Muscle layer of colon (tissue), 2 donors: Measurements from ENCODE around the gene COBL.

Experiments
- H3K27ac ChIP-seq: one replicate; pipeline ENCODE4 v1.7.0; 2013; ENCODE audit warnings: low read depth, mild to moderate bottlenecking, low read length, moderate library complexity
- H3K27me3 ChIP-seq, 2 donors: one replicate each; pipeline ENCODE4 v1.7.0; 2013; ENCODE audit warnings: low read length in 2 of 2, mild to moderate bottlenecking in 2 of 2; ENCODE audit not compliant: insufficient read depth in 2 of 2, control insufficient read depth in 1 of 2
- H3K36me3 ChIP-seq: one replicate; pipeline ENCODE4 v1.7.0; 2013; ENCODE audit warnings: mild to moderate bottlenecking, low read length; ENCODE audit not compliant: insufficient read depth
- H3K4me1 ChIP-seq: one replicate; pipeline ENCODE4 v1.7.0; 2013; ENCODE audit warnings: mild to moderate bottlenecking, low read length; ENCODE audit not compliant: insufficient read depth
- H3K4me3 ChIP-seq, 2 donors: one replicate each; pipeline ENCODE4 v1.7.0; 2013; ENCODE audit warnings: low read length in 2 of 2, low read depth in 1 of 2, mild to moderate bottlenecking in 1 of 2, moderate library complexity in 1 of 2
- H3K9ac ChIP-seq: one replicate; pipeline ENCODE4 v1.7.0; 2013; ENCODE audit warnings: low read length
- H3K9me3 ChIP-seq: one replicate; pipeline ENCODE4 v1.7.0; 2013; ENCODE audit warnings: mild to moderate bottlenecking, low read length
- donor health status: abdominal sarcoma.
- donor health status: Adenocarcinoma of cecum.

The COBL gene

DNA sequence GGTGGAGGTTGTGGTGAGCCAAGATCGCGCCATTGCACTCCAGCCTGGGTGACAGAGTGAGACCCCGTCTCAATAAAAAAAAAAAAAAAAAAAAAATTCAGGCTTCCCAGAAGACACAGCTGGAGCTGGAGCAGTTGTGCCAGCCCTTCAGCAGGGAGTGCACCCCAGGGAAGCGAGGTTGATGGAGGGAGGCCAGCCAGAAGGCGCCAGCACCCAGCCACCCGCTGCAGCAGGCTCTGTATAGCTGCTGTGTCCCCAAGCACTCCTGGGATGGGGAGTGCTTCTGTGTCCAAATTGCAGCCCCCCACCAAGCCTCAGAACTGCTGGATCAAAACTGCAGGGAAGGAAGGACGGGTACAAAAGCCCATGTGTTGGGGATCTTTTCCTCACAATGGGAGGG is 47.8 kb downstream of the COBL start:
- Histone ChIP-seq H3K27me3 (no peaks in the 10 kb centered on the region), H3K36me3 (no peaks in the 10 kb centered on the region), H3K9me3 (no peaks in the 10 kb centered on the region), H3K4me1 (no peaks in the 10 kb centered on the region), H3K4me3 (no peak overlapping the region), H3K27ac (no peak overlapping the region), H3K9ac (no peak overlapping the region)

GRCh38 chr7:51267169-51267568 is 49.4 kb downstream of the COBL start:
- no peaks in the 10 kb centered on the region for H3K9me3 ChIP-seq
- H3K9ac ChIP-seq: no peak overlapping the region
- H3K4me1 ChIP-seq: no peaks in the 10 kb centered on the region
- H3K4me3 ChIP-seq: no peak overlapping the region
- no peaks in the 10 kb centered on the region for H3K36me3 ChIP-seq
- no peak overlapping the region for H3K27ac ChIP-seq
- no peaks in the 10 kb centered on the region for H3K27me3 ChIP-seq

DNA sequence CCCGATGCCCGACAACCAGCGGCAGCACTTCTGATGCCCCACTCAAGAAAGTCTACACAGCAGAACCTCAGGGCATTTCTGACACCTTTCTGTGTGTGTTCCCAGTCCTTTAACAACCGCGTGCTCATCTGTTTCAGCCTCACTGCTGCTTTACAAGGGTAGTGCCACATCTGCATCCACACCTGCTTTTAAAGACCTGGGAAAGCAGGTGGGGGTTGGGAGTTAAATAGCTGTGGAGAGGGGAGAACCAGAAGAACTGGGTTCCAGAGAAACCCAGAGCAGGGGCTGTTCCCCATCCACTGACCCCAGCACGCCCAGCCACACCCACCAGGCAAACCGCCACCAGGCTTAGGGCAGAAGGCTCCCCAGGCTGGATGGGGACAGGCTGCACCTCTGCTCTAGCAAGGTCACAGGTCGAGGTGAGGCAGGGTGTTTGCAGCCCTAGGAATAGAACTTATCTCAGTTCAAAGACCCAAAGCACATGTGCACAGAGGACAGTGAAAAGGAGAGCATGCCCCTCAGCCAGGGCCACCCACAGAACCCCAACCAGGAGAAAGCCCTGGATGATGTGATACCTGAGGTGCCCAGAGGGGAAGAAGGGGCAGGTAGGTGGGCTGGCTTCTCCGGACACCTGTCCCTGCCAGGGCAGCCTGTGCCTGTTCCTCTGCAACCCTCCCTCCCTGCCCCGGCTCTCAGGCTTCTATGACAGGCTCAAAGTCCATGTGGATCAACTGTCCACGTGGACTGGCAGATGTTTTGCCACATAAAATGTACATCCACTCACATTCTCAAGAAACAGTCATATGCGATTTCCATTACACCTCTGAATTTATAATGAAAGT is 51.3 kb downstream of the COBL start:
- H3K27me3 ChIP-seq: no peaks in the 10 kb centered on the region
- no peak overlapping the region for H3K27ac ChIP-seq
- no peak overlapping the region for H3K9ac ChIP-seq
- no peak overlapping the region for H3K4me3 ChIP-seq
- H3K9me3 ChIP-seq: no peaks in the 10 kb centered on the region
- H3K4me1 ChIP-seq: no peaks in the 10 kb centered on the region
- no peaks in the 10 kb centered on the region for H3K36me3 ChIP-seq

DNA sequence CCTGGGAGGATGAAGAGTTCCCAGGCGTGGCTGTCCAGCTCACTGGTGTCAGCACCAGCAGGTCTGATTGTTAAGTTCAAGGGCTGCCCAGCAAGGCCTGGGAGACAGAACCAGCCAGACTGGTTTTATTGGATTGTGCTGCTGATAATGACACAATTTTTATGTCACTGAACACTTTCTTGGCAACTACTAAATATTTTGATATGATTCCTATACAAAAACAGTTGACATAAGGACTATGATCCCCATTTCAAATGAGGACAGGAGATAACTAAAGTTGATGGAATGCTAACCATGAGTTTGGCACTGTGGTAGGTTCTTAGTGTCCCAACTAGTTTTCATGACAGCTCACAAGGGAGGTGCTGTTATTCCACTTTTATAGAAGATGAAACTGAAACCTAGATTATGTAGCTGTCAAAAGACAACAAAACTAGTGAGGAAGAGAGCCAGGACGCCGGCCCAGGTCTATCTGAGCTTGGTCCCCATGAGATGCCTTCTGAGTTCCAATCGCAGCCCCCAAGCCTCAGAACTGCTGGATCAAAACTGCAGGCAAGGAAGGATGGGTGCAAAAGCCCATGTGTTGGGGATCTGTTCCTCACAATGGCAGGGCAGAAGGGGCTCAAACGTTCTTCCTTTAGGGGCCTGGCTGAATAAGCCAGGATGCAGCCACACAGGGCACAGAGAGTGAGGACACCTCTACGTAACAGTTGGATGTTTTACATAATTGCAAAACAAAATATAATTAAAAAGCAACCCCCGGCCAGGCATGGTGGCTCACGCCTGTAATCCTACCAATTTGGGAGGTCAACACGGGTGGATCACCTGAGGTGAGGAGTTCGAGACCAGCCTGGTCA is 52.8 kb downstream of the COBL start:
- H3K9ac ChIP-seq: no peak overlapping the region
- H3K27me3 ChIP-seq: no peaks in the 10 kb centered on the region
- H3K9me3 ChIP-seq: no peaks in the 10 kb centered on the region
- H3K27ac ChIP-seq: no peak overlapping the region
- no peaks in the 10 kb centered on the region for H3K36me3 ChIP-seq
- H3K4me3 ChIP-seq: no peak overlapping the region
- no peaks in the 10 kb centered on the region for H3K4me1 ChIP-seq

- no peak overlapping the region for H3K27ac ChIP-seq
- H3K4me1 ChIP-seq: no peaks in the 10 kb centered on the region
- H3K9ac ChIP-seq: no peak overlapping the region
Observed at GRCh38 chr7:51262796-51263531, 53.6 kb downstream of the COBL start.

GRCh38 chr7:51261950-51262795 is 54.4 kb downstream of the COBL start:
- Histone ChIP-seq H3K27me3 (no peaks in the 10 kb centered on the region), H3K36me3 (no peaks in the 10 kb centered on the region), H3K9me3 (no peaks in the 10 kb centered on the region), H3K9ac (no peak overlapping the region), H3K4me3 (no peak overlapping the region), H3K27ac (no peak overlapping the region), H3K4me1 (no peaks in the 10 kb centered on the region)

More at GRCh38 chr7:51262796-51263531, 53.6 kb downstream of the COBL start:
- H3K4me3 ChIP-seq: no peak overlapping the region
- H3K27me3 ChIP-seq: no peaks in the 10 kb centered on the region
- no peaks in the 10 kb centered on the region for H3K36me3 ChIP-seq
- H3K9me3 ChIP-seq: no peaks in the 10 kb centered on the region

DNA sequence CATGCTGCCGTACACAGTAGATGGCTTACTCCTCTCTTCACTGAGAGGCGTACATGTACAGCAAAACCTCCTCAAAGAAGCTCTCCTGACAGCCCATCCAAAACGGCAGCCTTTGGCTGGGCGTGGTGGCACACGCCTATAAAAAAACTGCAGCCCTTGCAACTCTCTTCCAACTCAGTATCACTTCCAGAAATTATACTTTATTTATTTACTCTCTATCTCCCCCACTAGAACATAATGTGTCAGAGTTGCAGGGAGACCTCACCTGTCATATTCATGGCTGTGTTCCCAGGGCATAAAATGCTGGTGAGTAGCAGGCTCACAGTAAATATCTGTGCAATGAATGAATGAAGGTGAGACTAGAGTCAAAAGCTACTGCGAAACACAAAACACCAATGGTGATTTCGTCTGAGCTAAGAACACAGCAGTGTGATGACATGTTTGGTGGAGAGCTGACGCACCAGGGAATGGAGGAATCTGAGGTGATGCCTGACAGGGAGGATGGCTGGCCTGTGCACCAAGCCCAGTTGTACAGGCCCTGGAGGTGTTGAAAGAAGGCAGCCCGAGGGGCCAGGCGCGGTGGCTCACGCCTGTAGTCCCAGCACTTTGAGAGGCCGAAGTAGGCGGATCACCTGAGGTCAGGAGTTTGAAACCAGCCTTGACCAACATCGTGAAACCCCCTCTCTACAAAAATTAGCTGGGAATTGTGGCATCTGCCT is 55.3 kb downstream of the COBL start:
- Histone ChIP-seq H3K27ac (no peak overlapping the region), H3K36me3 (no peaks in the 10 kb centered on the region), H3K4me3 (no peak overlapping the region), H3K27me3 (no peaks in the 10 kb centered on the region), H3K9me3 (no peaks in the 10 kb centered on the region), H3K9ac (no peak overlapping the region), H3K4me1 (no peaks in the 10 kb centered on the region)

DNA sequence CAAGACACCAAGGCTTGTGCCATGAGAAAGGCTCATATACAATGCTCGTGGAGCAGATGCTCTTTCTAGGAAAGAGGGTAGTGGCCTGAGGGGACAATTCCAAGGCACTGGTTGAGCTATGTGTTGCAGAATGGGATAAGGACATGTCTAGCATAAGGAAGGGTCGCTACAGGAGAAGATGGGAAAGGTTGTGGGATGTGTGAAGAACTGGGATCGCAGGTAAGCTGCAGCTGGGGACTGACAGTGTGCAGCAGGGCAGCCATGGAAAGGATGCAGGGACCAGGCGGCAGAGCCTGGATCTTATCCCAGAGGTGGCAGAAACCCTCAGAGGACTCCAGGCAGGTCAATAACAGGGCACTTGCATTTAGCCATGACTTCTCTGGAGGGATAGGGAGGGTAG is 56.1 kb downstream of the COBL start:
- no peaks in the 10 kb centered on the region for H3K27me3 ChIP-seq
- no peaks in the 10 kb centered on the region for H3K4me1 ChIP-seq
- no peak overlapping the region for H3K27ac ChIP-seq
- H3K9me3 ChIP-seq: no peaks in the 10 kb centered on the region
- no peak overlapping the region for H3K9ac ChIP-seq
- H3K4me3 ChIP-seq: no peak overlapping the region
- H3K36me3 ChIP-seq: no peaks in the 10 kb centered on the region

- no peaks in the 10 kb centered on the region for H3K36me3 ChIP-seq
- H3K4me1 ChIP-seq: no peaks in the 10 kb centered on the region
- no peak overlapping the region for H3K9ac ChIP-seq
- H3K4me3 ChIP-seq: no peak overlapping the region
- H3K27ac ChIP-seq: no peak overlapping the region
- H3K9me3 ChIP-seq: no peaks in the 10 kb centered on the region
- H3K27me3 ChIP-seq: no peaks in the 10 kb centered on the region
Observed at GRCh38 chr7:51259766-51260165, 56.8 kb downstream of the COBL start.

DNA sequence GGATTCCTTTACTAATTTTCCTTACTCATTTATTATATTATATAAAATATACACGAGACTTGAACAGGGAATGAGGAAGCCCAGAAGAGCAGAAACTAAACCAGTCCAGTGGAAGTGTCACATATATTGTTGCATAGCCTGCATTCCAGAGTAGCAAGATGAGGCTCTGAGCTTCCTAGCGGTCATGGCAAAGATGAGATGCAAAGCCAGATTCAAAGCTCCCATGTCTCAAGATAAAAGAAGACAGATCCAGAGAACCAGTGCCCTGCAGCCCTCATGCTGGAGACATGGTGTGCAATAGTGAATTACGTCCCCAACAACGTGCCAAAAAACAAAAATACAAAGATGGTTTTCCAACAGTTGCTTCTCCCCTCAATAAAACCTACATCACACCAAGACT is 59.7 kb downstream of the COBL start:
- no peak overlapping the region for H3K4me3 ChIP-seq
- H3K9ac ChIP-seq: no peak overlapping the region
- no peaks in the 10 kb centered on the region for H3K36me3 ChIP-seq
- H3K9me3 ChIP-seq: no peaks in the 10 kb centered on the region
- H3K27ac ChIP-seq: no peak overlapping the region
- H3K4me1 ChIP-seq: no peaks in the 10 kb centered on the region
- H3K27me3 ChIP-seq: no peaks in the 10 kb centered on the region
